Spleen (tissue), 7 donors: ENCODE results near the gene MCC.

Experiments used
- POLR2A ChIP-seq, 3 donors: fragments of 450-650 bp; IDR thresholded peaks; one replicate each; pipeline ENCODE4 v1.5.1; 2017; ENCODE audit warnings: antibody characterized with exemption in 3 of 3, mild to moderate bottlenecking in 1 of 3
- POLR2AphosphoS5 ChIP-seq, 3 donors: sonication (generic); formaldehyde crosslinking; IDR thresholded peaks; one replicate each; pipeline ENCODE4 v1.5.1; 2017; ENCODE audit warnings: antibody characterized with exemption in 3 of 3
- TF ChIP-seq, protein P1 (sequence below), 11 experiments: fragments of 200-600 bp in 7 of 11; fragments of 450-650 bp in 4 of 11; sonication (generic) in 4 of 11; IDR thresholded peaks in 8 of 11; conservative IDR thresholded peaks in 3 of 11; 1 replicate in 7 of 11; 2 replicates in 4 of 11; pipeline versions ENCODE4 v1.4.0 to v1.8.0; 2016 to 2021; ENCODE audit warnings: antibody characterized with exemption in 11 of 11, inconsistent platforms in 4 of 11, mild to moderate bottlenecking in 1 of 11
- donor health status: DM: no; HTN: no; CAD: no; lungs with moderate emphysema.
- donor health status: DM: no; HTN: no; CAD: no.
- donor health status: DM: no; HTN: no; CAD: no.

DNA sequence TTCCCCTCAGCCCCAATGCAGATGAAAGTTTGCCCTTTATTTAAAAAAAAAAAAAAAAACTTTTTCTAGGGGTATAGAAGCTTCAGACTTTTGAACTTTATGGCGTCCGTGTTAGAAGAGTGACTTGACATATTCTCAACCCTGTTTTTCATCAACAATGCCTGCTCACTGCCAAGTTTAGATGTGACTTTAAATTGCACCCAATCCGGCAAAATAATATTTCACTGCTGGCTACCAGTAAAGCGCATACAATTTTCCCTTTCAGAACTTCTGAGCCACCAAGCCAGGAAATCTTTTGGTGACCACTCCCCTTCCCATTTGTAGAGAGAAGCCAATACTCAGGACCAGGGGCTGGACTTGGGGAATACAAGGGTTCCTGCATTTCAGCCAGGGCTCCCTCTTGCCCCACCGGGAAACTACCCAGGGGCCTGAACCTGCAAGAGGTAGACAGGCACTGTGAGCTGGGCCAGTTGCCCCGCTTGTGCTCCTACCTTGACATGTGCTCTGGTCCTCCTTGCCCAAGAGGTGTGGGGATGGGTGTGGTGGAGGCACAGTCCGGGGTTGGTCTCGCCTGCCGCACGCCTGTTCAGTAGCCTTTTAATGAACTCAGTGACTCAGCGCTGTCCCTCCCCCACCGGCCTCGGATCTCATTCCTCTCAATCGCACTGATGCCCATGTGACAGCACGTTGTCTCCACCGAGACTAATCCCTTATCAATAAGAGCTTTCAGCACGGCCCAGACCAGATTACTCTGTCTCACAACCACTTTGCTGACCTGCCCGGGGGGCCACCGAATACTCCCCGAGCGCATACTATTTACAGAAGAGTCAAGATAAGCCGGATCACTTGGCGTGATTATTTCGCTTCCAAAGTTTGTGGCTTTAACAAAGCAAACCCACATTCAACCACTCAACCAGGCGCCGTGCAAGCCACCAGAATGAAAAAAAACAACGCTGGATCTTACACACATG lies 285.2 kb downstream of the MCC start:
- TF ChIP-seq POLR2AphosphoS5 (IDR thresholded peaks at IDR 0.05) = no peak
- TF ChIP-seq, protein P1, sequence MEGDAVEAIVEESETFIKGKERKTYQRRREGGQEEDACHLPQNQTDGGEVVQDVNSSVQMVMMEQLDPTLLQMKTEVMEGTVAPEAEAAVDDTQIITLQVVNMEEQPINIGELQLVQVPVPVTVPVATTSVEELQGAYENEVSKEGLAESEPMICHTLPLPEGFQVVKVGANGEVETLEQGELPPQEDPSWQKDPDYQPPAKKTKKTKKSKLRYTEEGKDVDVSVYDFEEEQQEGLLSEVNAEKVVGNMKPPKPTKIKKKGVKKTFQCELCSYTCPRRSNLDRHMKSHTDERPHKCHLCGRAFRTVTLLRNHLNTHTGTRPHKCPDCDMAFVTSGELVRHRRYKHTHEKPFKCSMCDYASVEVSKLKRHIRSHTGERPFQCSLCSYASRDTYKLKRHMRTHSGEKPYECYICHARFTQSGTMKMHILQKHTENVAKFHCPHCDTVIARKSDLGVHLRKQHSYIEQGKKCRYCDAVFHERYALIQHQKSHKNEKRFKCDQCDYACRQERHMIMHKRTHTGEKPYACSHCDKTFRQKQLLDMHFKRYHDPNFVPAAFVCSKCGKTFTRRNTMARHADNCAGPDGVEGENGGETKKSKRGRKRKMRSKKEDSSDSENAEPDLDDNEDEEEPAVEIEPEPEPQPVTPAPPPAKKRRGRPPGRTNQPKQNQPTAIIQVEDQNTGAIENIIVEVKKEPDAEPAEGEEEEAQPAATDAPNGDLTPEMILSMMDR (IDR thresholded peaks at IDR 0.05 in 8 of 11, conservative IDR thresholded peaks at IDR 0.05 in 3 of 11) = no peak
- no peak for TF ChIP-seq POLR2A (IDR thresholded peaks at IDR 0.05)
